SK-N-SH treated with all-trans-retinoic acid at 6 μM for 48 hours (cell line): Measurements from ENCODE around the gene TSPO.

Experiments used
- BACH2 ChIP-seq: fragments of 250-450 bp; sonication (Bioruptor Pico); IDR thresholded peaks from 2 replicates; pipeline ENCODE4 v1.9.0; 2021; ENCODE audit warnings: mild to moderate bottlenecking, borderline replicate concordance
- CSDC2 ChIP-seq: fragments of 250-450 bp; sonication (Bioruptor Pico); IDR thresholded peaks from 2 replicates; pipeline ENCODE4 v1.5.0; 2020; ENCODE audit warnings: mild to moderate bottlenecking, moderate library complexity
- OSR1 ChIP-seq: fragments of 250-450 bp; sonication (Bioruptor Pico); IDR thresholded peaks from 2 replicates; pipeline ENCODE4 v1.8.0; 2022; ENCODE audit warnings: moderate library complexity, mild to moderate bottlenecking, inconsistent platforms
- TCF4 ChIP-seq: fragments of 250-450 bp; sonication (Bioruptor Pico); IDR thresholded peaks from 2 replicates; pipeline ENCODE4 v1.8.0; 2021; ENCODE audit warnings: mild to moderate bottlenecking, moderate library complexity, borderline replicate concordance
- TOX ChIP-seq: fragments of 250-450 bp; sonication (Bioruptor Pico); IDR thresholded peaks from 2 replicates; pipeline ENCODE4 v1.8.0; 2021; ENCODE audit warnings: mild to moderate bottlenecking, moderate library complexity, borderline replicate concordance
- TSHZ2 ChIP-seq: fragments of 250-450 bp; sonication (Bioruptor Pico); IDR thresholded peaks from 2 replicates; pipeline ENCODE4 v1.5.0; 2020; ENCODE audit warnings: mild to moderate bottlenecking, moderate library complexity
- ZFP3 ChIP-seq: fragments of 250-450 bp; sonication (Bioruptor Pico); IDR thresholded peaks from 2 replicates; pipeline ENCODE4 v1.5.0; 2020; ENCODE audit warnings: mild to moderate bottlenecking, moderate library complexity

GRCh38 chr22:43164636-43165035 is 13.3 kb downstream of the TSPO start:
- TF ChIP-seq CSDC2 (CRISPR knock-in tag), result no peak
- no peak for TF ChIP-seq ZFP3 (CRISPR knock-in tag)
- TF ChIP-seq TSHZ2 (CRISPR knock-in tag), result no peak
- TF ChIP-seq TCF4, result no peak
- TF ChIP-seq OSR1 (CRISPR knock-in tag), result no peak
- no peak for TF ChIP-seq BACH2 (CRISPR knock-in tag)
- no peak for TF ChIP-seq TOX
